ENCODE data around the gene MZF1. TPM values are rescaled to one million over a fixed set of nuclear protein-coding genes. Genes with fewer than 3 reads are reported as not detected.

The MZF1 gene
- total and polyA plus RNA-seq, 9 of the 15 experiments (the other 6 are each of a cell fraction or from before 2014, with no cell fraction given) = 0.31 to 29.3 (median 11.5) TPM

GRCh38 chr19:58519355-58520256 lies 53.5 kb downstream of the MZF1 start, which contains the start of gene ZBTB45 (continued):
- TF ChIP-seq HINFP (tag; conservative IDR thresholded peaks at IDR 0.05; ENCODE audit: low read depth) (no peak), IFI16 (CRISPR knock-in tag; IDR thresholded peaks at IDR 0.05) (0 out of 2 replicates have a peak, but pooled peaks have one; percentile 21), E2F8 (IDR thresholded peaks at IDR 0.05; ENCODE audit: low read depth, partially characterized antibody) (peak; percentile 95), SP2 (IDR thresholded peaks at IDR 0.05; ENCODE audit: extremely low read depth, low read depth, low read length, poor library complexity, severe bottlenecking) (peak; percentile 4), E2F4 (CRISPR knock-in tag; IDR thresholded peaks at IDR 0.05; ENCODE audit: low read depth) (no peak; the same call in 1 of the 2 replicates), SAP30 (IDR thresholded peaks at IDR 0.05; ENCODE audit: borderline replicate concordance, insufficient read depth, low read depth, low read length, poor library complexity, severe bottlenecking) (peak; percentile 64), HBP1 (CRISPR knock-in tag; IDR thresholded peaks at IDR 0.05) (0 out of 2 replicates have a peak, but pooled peaks have one; percentile 38), ZBTB49 (CRISPR knock-in tag; IDR thresholded peaks at IDR 0.05; ENCODE audit: borderline replicate concordance) (no peak), POLR2B (IDR thresholded peaks at IDR 0.05; ENCODE audit: low read depth, partially characterized antibody) (peak; percentile 70), ZNF253 (CRISPR knock-in tag; conservative IDR thresholded peaks at IDR 0.05) (no peak)

All from K562 (cell line).